Measurements from ENCODE around the gene TRIM8. TPM values are rescaled to one million over a fixed set of nuclear protein-coding genes. Genes with fewer than 3 reads are reported as not detected.
A peak's percentile ranks its signal among the peaks of the same experiment; 100 is the strongest.

Gene TRIM8
- total RNA-seq, 1 donor from 2014 or later, result 81.6 TPM

DNA sequence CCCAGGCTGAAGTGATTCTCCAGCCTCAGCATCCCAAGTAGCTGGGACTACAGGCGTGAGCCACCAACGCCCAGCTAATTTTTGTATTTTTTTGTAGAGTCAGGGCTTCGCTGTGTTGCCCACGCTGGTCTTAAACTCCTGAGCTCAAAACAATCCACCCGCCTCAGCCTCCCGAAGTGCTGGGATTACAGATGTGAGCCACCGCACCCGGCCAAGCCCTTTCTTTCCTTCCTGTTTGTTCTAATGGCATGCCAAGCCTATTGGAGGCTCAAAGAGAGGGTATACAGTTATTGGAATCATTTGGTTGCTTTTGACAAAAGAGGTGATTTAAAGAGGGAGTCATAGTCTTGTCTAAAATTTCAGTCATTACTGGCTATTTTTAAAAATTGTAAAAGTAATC lies 46.0 kb upstream of the TRIM8 start:
- no peak for DNase-seq (ENCODE audit: extremely low spot score, unreplicated experiment)
- peaks cover 16% of the 10 kb centered on the region for H3K4me1 Mint-ChIP-seq (ENCODE audit: unreplicated experiment)
- H3K36me3 Mint-ChIP-seq, result peaks cover 6% of the 10 kb centered on the region
- no peak overlapping the region for H3K4me3 Mint-ChIP-seq
- H3K27me3 Mint-ChIP-seq, result no peaks in the 10 kb centered on the region
- H3K9me3 Mint-ChIP-seq, result no peaks in the 10 kb centered on the region
- no peak overlapping the region for H3K27ac Mint-ChIP-seq
- TF ChIP-seq, protein P1, sequence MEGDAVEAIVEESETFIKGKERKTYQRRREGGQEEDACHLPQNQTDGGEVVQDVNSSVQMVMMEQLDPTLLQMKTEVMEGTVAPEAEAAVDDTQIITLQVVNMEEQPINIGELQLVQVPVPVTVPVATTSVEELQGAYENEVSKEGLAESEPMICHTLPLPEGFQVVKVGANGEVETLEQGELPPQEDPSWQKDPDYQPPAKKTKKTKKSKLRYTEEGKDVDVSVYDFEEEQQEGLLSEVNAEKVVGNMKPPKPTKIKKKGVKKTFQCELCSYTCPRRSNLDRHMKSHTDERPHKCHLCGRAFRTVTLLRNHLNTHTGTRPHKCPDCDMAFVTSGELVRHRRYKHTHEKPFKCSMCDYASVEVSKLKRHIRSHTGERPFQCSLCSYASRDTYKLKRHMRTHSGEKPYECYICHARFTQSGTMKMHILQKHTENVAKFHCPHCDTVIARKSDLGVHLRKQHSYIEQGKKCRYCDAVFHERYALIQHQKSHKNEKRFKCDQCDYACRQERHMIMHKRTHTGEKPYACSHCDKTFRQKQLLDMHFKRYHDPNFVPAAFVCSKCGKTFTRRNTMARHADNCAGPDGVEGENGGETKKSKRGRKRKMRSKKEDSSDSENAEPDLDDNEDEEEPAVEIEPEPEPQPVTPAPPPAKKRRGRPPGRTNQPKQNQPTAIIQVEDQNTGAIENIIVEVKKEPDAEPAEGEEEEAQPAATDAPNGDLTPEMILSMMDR (conservative IDR thresholded peaks at IDR 0.05), result no peak

GRCh38 chr10:102599565-102600327 lies 44.5 kb upstream of the TRIM8 start:
- TF ChIP-seq, protein P1 (conservative IDR thresholded peaks at IDR 0.05), result no peak
- peak overlapping the region; percentile 59 for H3K27ac Mint-ChIP-seq
- H3K27me3 Mint-ChIP-seq, result no peaks in the 10 kb centered on the region
- H3K4me1 Mint-ChIP-seq (ENCODE audit: unreplicated experiment), result peaks cover 16% of the 10 kb centered on the region
- no peak overlapping the region for H3K4me3 Mint-ChIP-seq
- H3K9me3 Mint-ChIP-seq, result no peaks in the 10 kb centered on the region
- no peak for DNase-seq (ENCODE audit: extremely low spot score, unreplicated experiment)
- peaks cover 10% of the 10 kb centered on the region for H3K36me3 Mint-ChIP-seq

DNA sequence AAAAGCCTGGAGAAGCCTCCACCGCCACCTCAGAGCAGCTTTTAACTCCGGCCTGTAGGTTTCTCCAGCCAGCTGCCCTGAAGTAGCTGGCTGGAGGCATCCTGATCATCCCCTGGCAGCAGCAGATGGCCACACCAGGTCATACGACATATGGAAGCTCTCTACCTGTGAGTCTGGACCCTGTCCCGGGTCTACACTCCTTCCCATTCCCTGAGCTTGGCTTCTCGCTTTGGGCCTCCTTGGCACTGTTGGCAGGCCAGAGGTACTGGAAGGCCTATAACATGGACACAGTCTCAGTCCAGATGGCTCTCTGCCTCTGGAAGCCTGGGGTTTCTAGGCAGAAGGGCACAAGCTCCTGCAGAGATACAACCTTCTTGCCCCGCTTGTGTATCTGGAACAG lies 43.5 kb upstream of the TRIM8 start:
- Mint-ChIP-seq H3K4me3 (no peak overlapping the region), H3K9me3 (no peaks in the 10 kb centered on the region), H3K36me3 (peaks cover 10% of the 10 kb centered on the region), H3K27me3 (no peaks in the 10 kb centered on the region), H3K4me1 (ENCODE audit: unreplicated experiment) (peaks cover 16% of the 10 kb centered on the region), H3K27ac (no peak overlapping the region)
- TF ChIP-seq, protein P1 (conservative IDR thresholded peaks at IDR 0.05), result no peak
- DNase-seq (ENCODE audit: extremely low spot score, unreplicated experiment), result no peak

- no peak for DNase-seq (ENCODE audit: extremely low spot score, unreplicated experiment)
- H3K4me1 Mint-ChIP-seq (ENCODE audit: unreplicated experiment), result peaks cover 11% of the 10 kb centered on the region
- peaks cover 7% of the 10 kb centered on the region for H3K36me3 Mint-ChIP-seq
- H3K27me3 Mint-ChIP-seq, result no peaks in the 10 kb centered on the region
- no peak overlapping the region for H3K27ac Mint-ChIP-seq
- no peaks in the 10 kb centered on the region for H3K9me3 Mint-ChIP-seq
- TF ChIP-seq, protein P1 (conservative IDR thresholded peaks at IDR 0.05), result no peak
- H3K4me3 Mint-ChIP-seq, result no peak overlapping the region
These were observed 42.6 kb upstream of the TRIM8 start for GRCh38 chr10:102601639-102602038.

DNA sequence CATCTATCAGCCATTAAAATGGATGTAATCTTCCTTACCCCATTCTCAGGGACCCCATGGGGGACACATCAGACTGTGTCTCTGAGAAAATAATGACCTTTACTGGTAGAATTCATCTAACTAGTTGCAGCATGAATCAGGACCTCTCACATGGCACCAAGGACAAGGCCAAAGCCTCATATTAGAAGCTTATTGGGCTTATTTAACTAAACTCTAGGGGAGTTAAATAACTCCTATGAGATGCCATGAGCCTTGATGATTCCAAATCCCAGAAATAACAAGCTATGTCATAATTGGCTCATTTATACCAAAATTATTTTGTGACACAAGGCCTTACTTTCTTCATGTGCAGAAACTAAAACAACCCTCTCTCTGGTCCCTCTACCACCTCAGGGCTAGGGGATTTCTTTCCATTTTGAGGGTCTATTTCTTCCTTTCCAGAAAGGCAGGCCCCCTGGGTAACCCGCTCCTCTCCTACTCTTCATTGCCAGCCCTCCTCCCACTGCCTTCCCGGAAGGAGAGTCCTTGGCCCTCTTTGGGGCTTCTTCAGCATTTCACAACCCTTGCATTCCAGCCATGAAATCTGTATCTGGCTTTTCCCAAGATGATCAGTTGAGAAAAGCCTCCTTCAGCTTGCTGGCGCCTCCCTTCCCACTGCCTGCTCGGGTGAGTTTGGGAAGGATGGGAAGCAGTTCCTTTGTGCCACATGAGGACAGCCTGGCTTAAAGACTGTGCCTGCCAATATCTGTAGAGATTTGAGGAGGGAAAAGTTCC lies 41.8 kb upstream of the TRIM8 start:
- Mint-ChIP-seq H3K9me3 (no peaks in the 10 kb centered on the region), H3K27ac (no peak overlapping the region), H3K4me1 (ENCODE audit: unreplicated experiment) (peaks cover 11% of the 10 kb centered on the region), H3K36me3 (peaks cover 7% of the 10 kb centered on the region), H3K4me3 (no peak overlapping the region), H3K27me3 (no peaks in the 10 kb centered on the region)
- TF ChIP-seq, protein P1 (conservative IDR thresholded peaks at IDR 0.05), result no peak
- no peak for DNase-seq (ENCODE audit: extremely low spot score, unreplicated experiment)

All from type B pancreatic cell (in vitro differentiated cells).